A549 (cell line): Measurements from ENCODE around the gene PLEKHG7. TPM values are rescaled to one million over a fixed set of nuclear protein-coding genes. Genes with fewer than 3 reads are reported as not detected.

ENCODE experiments used
- ATAC-seq, 2 experiments: fragments of 200-7000 bp in 1 of 2; fragments of >200 bp in 1 of 2; cut with Nextera tagmentation in 1 of 2; cut with Tn5 transposase in 1 of 2; 3 replicates each; pipeline versions ENCODE4 v1.8.0 to v1.9.1; 2018 to 2020; ENCODE audit warnings: mild to moderate bottlenecking in 1 of 2, moderate library complexity in 1 of 2
- CTCF ChIA-PET: fragments of 300-600 bp; sonication (Branson Sonifier 250); formaldehyde crosslinking; extraction: SDS; loops from one replicate; lab custom pipeline; 2021; ENCODE audit warnings: antibody characterized with exemption, inconsistent platforms; lab: Yijun Ruan, JAX
- POLR2A ChIA-PET: fragments of 350-600 bp; formaldehyde crosslinking; extraction: SDS; loops from one replicate; lab custom pipeline; 2021; ENCODE audit warnings: antibody characterized with exemption, inconsistent platforms; lab: Yijun Ruan, JAX
- DNase-seq, 2 experiments: peaks; one replicate each; pipeline versions ENCODE4 v3.0.0 to v3.0.0-alpha.2; 2011 to 2016; ENCODE audit warnings: low read depth in 1 of 2, low spot score in 1 of 2
- FAIRE-seq: peaks from 2 replicates; lab custom pipeline; 2011; peaks lifted over from hg19 to GRCh38; lab: Jason Lieb, UNC
- H3K27ac ChIP-seq, 2 experiments: fragments of >200 bp; sonication (Bioruptor Twin); formaldehyde crosslinking; 3 replicates each; pipeline ENCODE4 v1.5.1; 2016 to 2017
- H3K4me1 ChIP-seq: fragments of >200 bp; sonication (Bioruptor Twin); formaldehyde crosslinking; 3 replicates; pipeline ENCODE4 v1.6.1; 2016
- H3K4me2 ChIP-seq: fragments of >200 bp; sonication (Bioruptor Twin); formaldehyde crosslinking; 3 replicates; pipeline ENCODE4 v1.6.1; 2016
- H3K4me3 ChIP-seq: fragments of >200 bp; sonication (Bioruptor Twin); formaldehyde crosslinking; 3 replicates; pipeline ENCODE4 v1.5.1; 2016
- H3K9me3 ChIP-seq: fragments of >200 bp; sonication (Bioruptor Twin); formaldehyde crosslinking; 3 replicates; pipeline ENCODE4 v1.6.1; 2016
- BCL3 ChIP-seq: fragments of >200 bp; sonication (Bioruptor Twin); formaldehyde crosslinking; IDR thresholded peaks from 3 replicates; pipeline ENCODE4 v1.6.1; 2016
- CBX2 ChIP-seq: fragments of 200-600 bp; sonication (generic); IDR thresholded peaks from 2 replicates; pipeline ENCODE4 v1.6.1; 2016; ENCODE audit warnings: low read depth, mild to moderate bottlenecking, borderline replicate concordance
- CBX8 ChIP-seq: fragments of 200-600 bp; sonication (generic); IDR thresholded peaks from 2 replicates; pipeline ENCODE4 v1.6.1; 2016
- CEBPB ChIP-seq, 2 experiments: fragments of >200 bp in 1 of 2; sonication (Bioruptor Twin) in 1 of 2; formaldehyde crosslinking in 1 of 2; IDR thresholded peaks; 2 replicates each; pipeline ENCODE4 v1.6.1; 2012 to 2016
- CHD4 ChIP-seq: fragments of 200-600 bp; sonication (generic); IDR thresholded peaks from 2 replicates; pipeline ENCODE4 v1.6.1; 2016; ENCODE audit warnings: antibody characterized with exemption, mild to moderate bottlenecking, borderline replicate concordance
- ESRRA ChIP-seq: fragments of 150-350 bp; IDR thresholded peaks from 2 replicates; pipeline ENCODE4 v1.6.1; 2014; ENCODE audit warnings: mild to moderate bottlenecking, low read length, borderline replicate concordance
- FOSL2 ChIP-seq, 2 experiments: fragments of 450-650 bp in 1 of 2; fragments of >200 bp in 1 of 2; sonication (Bioruptor Twin) in 1 of 2; formaldehyde crosslinking; IDR thresholded peaks; 2 replicates each; pipeline versions ENCODE4 v1.5.0 to v1.6.1; 2016 to 2020; ENCODE audit warnings: mild to moderate bottlenecking in 1 of 2, moderate library complexity in 1 of 2
- HOXA7 ChIP-seq: fragments of 250-450 bp; sonication (Bioruptor Pico); IDR thresholded peaks from 2 replicates; pipeline ENCODE4 v1.5.0; 2020; ENCODE audit warnings: mild to moderate bottlenecking, moderate library complexity
- HOXB5 ChIP-seq: fragments of 250-450 bp; sonication (Bioruptor Pico); IDR thresholded peaks from 2 replicates; pipeline ENCODE4 v1.5.0; 2020; ENCODE audit warnings: mild to moderate bottlenecking, moderate library complexity
- JUNB ChIP-seq: fragments of >200 bp; sonication (Bioruptor Twin); formaldehyde crosslinking; IDR thresholded peaks from 2 replicates; pipeline ENCODE4 v1.6.1; 2016
- NPAS2 ChIP-seq: fragments of 250-450 bp; sonication (Bioruptor Pico); IDR thresholded peaks from 2 replicates; pipeline ENCODE4 v1.8.0; 2022; ENCODE audit warnings: mild to moderate bottlenecking, moderate library complexity, borderline replicate concordance
- POLR2A ChIP-seq: IDR thresholded peaks from 2 replicates; pipeline ENCODE4 v1.6.1; 2012; ENCODE audit warnings: mild to moderate bottlenecking, low read length
- RFX5 ChIP-seq: fragments of 450-650 bp; IDR thresholded peaks from 2 replicates; pipeline ENCODE4 v1.7.1; 2014; ENCODE audit warnings: antibody characterized with exemption, mild to moderate bottlenecking, moderate library complexity
- SMC3 ChIP-seq: fragments of >200 bp; sonication (Bioruptor Twin); formaldehyde crosslinking; IDR thresholded peaks from 3 replicates; pipeline ENCODE4 v1.6.1; 2018; ENCODE audit warnings: inconsistent platforms
- SREBF2 ChIP-seq: fragments of 450-650 bp; IDR thresholded peaks from 2 replicates; pipeline ENCODE4 v1.6.1; 2014; ENCODE audit warnings: mild to moderate bottlenecking, moderate library complexity
- TP53 ChIP-seq: fragments of 250-450 bp; sonication (Bioruptor Pico); IDR thresholded peaks from 2 replicates; pipeline ENCODE4 v1.5.0; 2021; ENCODE audit warnings: mild to moderate bottlenecking, moderate library complexity
- ZC3H11A ChIP-seq: fragments of 450-650 bp; IDR thresholded peaks from 2 replicates; pipeline ENCODE4 v1.6.1; 2014; ENCODE audit warnings: antibody characterized with exemption, mild to moderate bottlenecking
- ZFP36 ChIP-seq: fragments of 450-650 bp; IDR thresholded peaks from 2 replicates; pipeline ENCODE4 v1.6.1; 2014; ENCODE audit warnings: borderline replicate concordance; ENCODE audit not compliant: partially characterized antibody
- WGBS: methylation state at CpG from one replicate; pipeline ENCODE4 v1.1.6; 2017; ENCODE audit errors: missing lambda C conversion rate; 5-methylcytosine and 5-hydroxymethylcytosine counted together
- polyA plus RNA-seq, 4 experiments: library from polyadenylated mRNA; depleted of rRNA in 3 of 4; stranded (reverse); fragments of >200 nt; fragmentation: RNase III in 1 of 4; extraction: RNeasy Plus Mini Kit Qiagen cat#74134 plus additional on column Dnase treatment in 1 of 4; gene quantifications; 2 replicates in 3 of 4; 3 replicates in 1 of 4; pipeline ENCODE4 v1.2.3, GENCODE V29; 2011 to 2017
- TF ChIP-seq, protein P1 (sequence below): fragments of 200-600 bp; sonication (generic); IDR thresholded peaks from 2 replicates; pipeline ENCODE4 v1.6.1; 2016; ENCODE audit warnings: antibody characterized with exemption, mild to moderate bottlenecking, moderate library complexity

The PLEKHG7 gene
- polyA plus RNA-seq, 2 of the 4 experiments (the other 2 are of a cell fraction), result 0.03 to 0.05 TPM

DNA sequence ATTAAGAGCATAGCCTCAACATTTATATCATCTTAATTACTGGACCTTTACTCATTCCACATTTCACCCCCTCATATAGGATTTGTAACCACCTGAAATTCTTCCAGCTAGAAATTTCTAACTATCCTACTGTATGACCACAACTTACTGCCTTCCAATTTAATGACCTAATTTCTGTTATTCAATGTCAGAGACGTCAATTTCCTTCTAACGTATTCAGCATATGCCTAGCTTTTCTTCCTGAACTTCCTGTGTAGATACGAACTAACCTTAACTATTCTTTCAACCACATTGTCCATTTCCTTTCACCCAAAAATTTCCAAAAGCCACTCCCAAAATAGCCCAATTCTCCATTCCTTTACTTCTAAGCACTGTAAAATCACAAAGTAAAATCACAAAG is 118.4 kb downstream of the PLEKHG7 start:
- TF ChIP-seq HOXB5 (CRISPR knock-in tag), result no peak
- no peak for TF ChIP-seq ESRRA
- TF ChIP-seq TP53, result no peak
- TF ChIP-seq, protein P1, sequence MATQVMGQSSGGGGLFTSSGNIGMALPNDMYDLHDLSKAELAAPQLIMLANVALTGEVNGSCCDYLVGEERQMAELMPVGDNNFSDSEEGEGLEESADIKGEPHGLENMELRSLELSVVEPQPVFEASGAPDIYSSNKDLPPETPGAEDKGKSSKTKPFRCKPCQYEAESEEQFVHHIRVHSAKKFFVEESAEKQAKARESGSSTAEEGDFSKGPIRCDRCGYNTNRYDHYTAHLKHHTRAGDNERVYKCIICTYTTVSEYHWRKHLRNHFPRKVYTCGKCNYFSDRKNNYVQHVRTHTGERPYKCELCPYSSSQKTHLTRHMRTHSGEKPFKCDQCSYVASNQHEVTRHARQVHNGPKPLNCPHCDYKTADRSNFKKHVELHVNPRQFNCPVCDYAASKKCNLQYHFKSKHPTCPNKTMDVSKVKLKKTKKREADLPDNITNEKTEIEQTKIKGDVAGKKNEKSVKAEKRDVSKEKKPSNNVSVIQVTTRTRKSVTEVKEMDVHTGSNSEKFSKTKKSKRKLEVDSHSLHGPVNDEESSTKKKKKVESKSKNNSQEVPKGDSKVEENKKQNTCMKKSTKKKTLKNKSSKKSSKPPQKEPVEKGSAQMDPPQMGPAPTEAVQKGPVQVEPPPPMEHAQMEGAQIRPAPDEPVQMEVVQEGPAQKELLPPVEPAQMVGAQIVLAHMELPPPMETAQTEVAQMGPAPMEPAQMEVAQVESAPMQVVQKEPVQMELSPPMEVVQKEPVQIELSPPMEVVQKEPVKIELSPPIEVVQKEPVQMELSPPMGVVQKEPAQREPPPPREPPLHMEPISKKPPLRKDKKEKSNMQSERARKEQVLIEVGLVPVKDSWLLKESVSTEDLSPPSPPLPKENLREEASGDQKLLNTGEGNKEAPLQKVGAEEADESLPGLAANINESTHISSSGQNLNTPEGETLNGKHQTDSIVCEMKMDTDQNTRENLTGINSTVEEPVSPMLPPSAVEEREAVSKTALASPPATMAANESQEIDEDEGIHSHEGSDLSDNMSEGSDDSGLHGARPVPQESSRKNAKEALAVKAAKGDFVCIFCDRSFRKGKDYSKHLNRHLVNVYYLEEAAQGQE, result no peak
- TF ChIP-seq FOSL2 (IDR thresholded peaks at IDR 0.05), result no peak
- no peak for TF ChIP-seq FOSL2 (CRISPR knock-in tag; IDR thresholded peaks at IDR 0.05)
- TF ChIP-seq CHD4, result no peak
- no peak for TF ChIP-seq RFX5
- no peak for TF ChIP-seq CBX2
- TF ChIP-seq NPAS2 (CRISPR knock-in tag), result no peak
- TF ChIP-seq HOXA7 (CRISPR knock-in tag), result no peak
- TF ChIP-seq CBX8, result no peak
- no peak for TF ChIP-seq ZC3H11A
- TF ChIP-seq JUNB, result no peak
- TF ChIP-seq CEBPB (IDR thresholded peaks at IDR 0.05), result no peak
- no peak for TF ChIP-seq ZFP36
- TF ChIP-seq POLR2A, result no peak
- no peak for TF ChIP-seq SMC3
- TF ChIP-seq BCL3, result no peak
- no peak for TF ChIP-seq SREBF2
- TF ChIP-seq, all 56 proteins: peak for 0
- ATAC-seq, result no peak
- Histone ChIP-seq H3K4me2 (no peak overlapping the region), H3K27ac (no peak overlapping the region), H3K9me3 (no peaks in the 10 kb centered on the region), H3K4me3 (no peak overlapping the region), H3K4me1 (no peaks in the 10 kb centered on the region)
- POLR2A ChIA-PET, result no interaction called here
- DNase-seq, result no peak
- WGBS, result 92% methylated on average over 3 of the region's 3 CpGs
- CTCF ChIA-PET, result interaction anchor here (1.0 to 3.1 kb wide), 3 partner anchors 15 to 166 kb away, joined by 3 to 9 read pairs (median 4); no protein-coding TSS in a partner anchor
- no peak for FAIRE-seq

Other genes with a start within 250 kb of the PLEKHG7 start
- 8.1 and 8.3 TPM in 2 replicates for gene EEA1, start 226.3 kb downstream of the PLEKHG7 start, polyA plus RNA-seq (2011; rRNA removed)
- 5.0 to 6.6 TPM (median 5.3 TPM) in 3 replicates for gene EEA1, start 226.3 kb downstream of the PLEKHG7 start, polyA plus RNA-seq (2017; fragmentation: RNase III; extraction: RNeasy Plus Mini Kit Qiagen cat#74134 plus additional on column Dnase treatment)